HEK293T (cell line): ENCODE data around the gene LRRC8C.

Source experiments
- CTCF ChIA-PET: fragments of 350-600 bp; formaldehyde crosslinking; extraction: SDS; loops from one replicate; lab custom pipeline; 2021; ENCODE audit warnings: antibody characterized with exemption, inconsistent platforms; lab: Yijun Ruan, JAX
- POLR2A ChIA-PET: fragments of 350-600 bp; formaldehyde crosslinking; extraction: SDS; loops from one replicate; lab custom pipeline; 2020; ENCODE audit warnings: antibody characterized with exemption, inconsistent platforms; lab: Yijun Ruan, JAX
- DNase-seq: peaks from one replicate; pipeline ENCODE4 v3.0.0; 2012; ENCODE audit warnings: mixed read lengths; ENCODE audit errors: extremely low spot score
- ARNT ChIP-seq: fragments of 450-650 bp; IDR thresholded peaks from 2 replicates; pipeline ENCODE4 v1.6.1; 2017; ENCODE audit warnings: mild to moderate bottlenecking
- BHLHE40 ChIP-seq: fragments of 450-650 bp; IDR thresholded peaks from 2 replicates; pipeline ENCODE4 v1.6.1; 2016; ENCODE audit warnings: mild to moderate bottlenecking, moderate library complexity, borderline replicate concordance
- CTBP1 ChIP-seq: fragments of 450-650 bp; IDR thresholded peaks from 2 replicates; pipeline ENCODE4 v1.6.1; 2016; ENCODE audit warnings: borderline replicate concordance
- ELF4 ChIP-seq: fragments of 450-650 bp; IDR thresholded peaks from 2 replicates; pipeline ENCODE4 v1.6.1; 2017; ENCODE audit warnings: antibody characterized with exemption
- FOXA1 ChIP-seq: fragments of 450-650 bp; IDR thresholded peaks from 2 replicates; pipeline ENCODE4 v1.6.1; 2016; ENCODE audit warnings: mild to moderate bottlenecking
- FOXK2 ChIP-seq: fragments of 450-650 bp; IDR thresholded peaks from 2 replicates; pipeline ENCODE4 v1.6.1; 2016; ENCODE audit warnings: mild to moderate bottlenecking
- FOXM1 ChIP-seq: fragments of 450-650 bp; IDR thresholded peaks from 2 replicates; pipeline ENCODE4 v1.6.1; 2017; ENCODE audit warnings: mild to moderate bottlenecking, borderline replicate concordance
- HDGF ChIP-seq: fragments of 450-650 bp; IDR thresholded peaks from 2 replicates; pipeline ENCODE4 v1.6.1; 2017; ENCODE audit warnings: antibody characterized with exemption, borderline replicate concordance
- L3MBTL2 ChIP-seq: fragments of 450-650 bp; conservative IDR thresholded peaks from 2 replicates; pipeline ENCODE4 v1.6.1; 2016; ENCODE audit warnings: mild to moderate bottlenecking
- LEF1 ChIP-seq: fragments of 450-650 bp; IDR thresholded peaks from 2 replicates; pipeline ENCODE4 v1.6.1; 2017; ENCODE audit warnings: mild to moderate bottlenecking, borderline replicate concordance
- NFRKB ChIP-seq: fragments of 450-650 bp; IDR thresholded peaks from 2 replicates; pipeline ENCODE4 v1.6.1; 2016; ENCODE audit warnings: mild to moderate bottlenecking, moderate library complexity
- SP1 ChIP-seq: fragments of 450-650 bp; IDR thresholded peaks from 2 replicates; pipeline ENCODE4 v1.6.1; 2017
- SUZ12 ChIP-seq: fragments of 450-650 bp; IDR thresholded peaks from 2 replicates; pipeline ENCODE4 v1.6.1; 2016; ENCODE audit warnings: mild to moderate bottlenecking
- TARDBP ChIP-seq: fragments of 450-650 bp; IDR thresholded peaks from 2 replicates; pipeline ENCODE4 v1.6.1; 2016
- ZNF384 ChIP-seq: fragments of 450-650 bp; IDR thresholded peaks from 2 replicates; pipeline ENCODE4 v1.6.1; 2016
- TF ChIP-seq, protein P1 (sequence below): fragments of 450-650 bp; IDR thresholded peaks from 2 replicates; pipeline ENCODE4 v1.6.1; 2016

LRRC8C gene

GRCh38 chr1:89710498-89711139, 77.7 kb downstream of the LRRC8C start:
- POLR2A ChIA-PET = interaction anchor here (1.1 kb wide), 1 partner anchor 42 kb away, joined by 3 read pairs; no protein-coding TSS in a partner anchor
- CTCF ChIA-PET = no interaction called here
- no peak for DNase-seq
- TF ChIP-seq FOXK2 (no peak), TARDBP (no peak), FOXA1 (no peak), SUZ12 (no peak), ELF4 (no peak), NFRKB (no peak), LEF1 (no peak), ZNF384 (no peak), BHLHE40 (no peak), L3MBTL2 (no peak), CTBP1 (no peak), HDGF (no peak), ARNT (no peak), SP1 (no peak)
- TF ChIP-seq, protein P1, sequence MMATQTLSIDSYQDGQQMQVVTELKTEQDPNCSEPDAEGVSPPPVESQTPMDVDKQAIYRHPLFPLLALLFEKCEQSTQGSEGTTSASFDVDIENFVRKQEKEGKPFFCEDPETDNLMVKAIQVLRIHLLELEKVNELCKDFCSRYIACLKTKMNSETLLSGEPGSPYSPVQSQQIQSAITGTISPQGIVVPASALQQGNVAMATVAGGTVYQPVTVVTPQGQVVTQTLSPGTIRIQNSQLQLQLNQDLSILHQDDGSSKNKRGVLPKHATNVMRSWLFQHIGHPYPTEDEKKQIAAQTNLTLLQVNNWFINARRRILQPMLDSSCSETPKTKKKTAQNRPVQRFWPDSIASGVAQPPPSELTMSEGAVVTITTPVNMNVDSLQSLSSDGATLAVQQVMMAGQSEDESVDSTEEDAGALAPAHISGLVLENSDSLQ = no peak

DNA sequence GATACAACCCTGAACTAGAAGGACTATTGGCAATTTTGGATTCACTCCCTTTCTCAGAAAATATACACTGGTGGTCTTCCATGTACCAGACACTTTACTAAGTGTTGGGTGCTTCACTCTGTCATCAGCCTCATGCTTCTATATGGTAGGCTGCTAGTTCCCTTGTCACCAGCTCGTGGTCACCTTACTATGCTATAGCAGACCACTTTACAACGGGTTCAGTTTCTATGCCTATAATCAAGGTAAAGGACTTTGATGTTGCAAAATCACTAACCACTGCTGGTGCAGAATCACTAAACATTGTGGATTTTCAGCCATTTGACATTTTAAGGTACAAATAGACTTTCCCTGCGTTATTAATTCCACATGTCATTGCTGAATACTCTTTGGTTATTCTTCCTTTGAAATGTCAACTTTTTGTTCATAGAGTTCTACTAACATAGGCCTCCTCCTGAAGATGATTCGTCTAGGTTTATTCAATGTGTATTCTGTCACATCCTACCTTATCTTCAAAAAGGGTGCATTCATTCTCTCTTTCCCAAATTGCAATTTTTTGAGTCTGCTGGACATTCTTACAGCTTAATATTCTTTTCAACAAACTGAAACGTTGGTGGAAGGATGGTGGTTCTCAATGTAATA, 78.3 kb downstream of the LRRC8C start:
- CTCF ChIA-PET = no interaction called here
- DNase-seq = no peak
- TF ChIP-seq BHLHE40 (no peak), ZNF384 (no peak), L3MBTL2 (no peak), NFRKB (no peak), FOXK2 (no peak), CTBP1 (no peak), FOXM1 (no peak), HDGF (no peak), ARNT (no peak)
- TF ChIP-seq, protein P1 = no peak
- POLR2A ChIA-PET = no interaction called here

GRCh38 chr1:89712420-89712819, 79.5 kb downstream of the LRRC8C start:
- no peak for TF ChIP-seq FOXM1
- TF ChIP-seq BHLHE40 = no peak
- TF ChIP-seq HDGF = no peak
- TF ChIP-seq SUZ12 = no peak
- no peak for TF ChIP-seq SP1
- no peak for TF ChIP-seq ZNF384
- TF ChIP-seq ELF4 = no peak
- TF ChIP-seq TARDBP = no peak
- ChIA-PET POLR2A (no interaction called here), CTCF (no interaction called here)
- no peak for DNase-seq

- TF ChIP-seq LEF1 = no peak
- no peak for TF ChIP-seq ARNT
- TF ChIP-seq FOXK2 = no peak
- no peak for TF ChIP-seq BHLHE40
- TF ChIP-seq TARDBP = no peak
- TF ChIP-seq L3MBTL2 = no peak
- TF ChIP-seq NFRKB = no peak
- no peak for TF ChIP-seq SP1
- TF ChIP-seq, protein P1 = no peak
- no peak for TF ChIP-seq SUZ12
- ChIA-PET CTCF (no interaction called here), POLR2A (no interaction called here)
- DNase-seq = no peak
Observed at GRCh38 chr1:89715677-89716076, 82.8 kb downstream of the LRRC8C start.

DNA sequence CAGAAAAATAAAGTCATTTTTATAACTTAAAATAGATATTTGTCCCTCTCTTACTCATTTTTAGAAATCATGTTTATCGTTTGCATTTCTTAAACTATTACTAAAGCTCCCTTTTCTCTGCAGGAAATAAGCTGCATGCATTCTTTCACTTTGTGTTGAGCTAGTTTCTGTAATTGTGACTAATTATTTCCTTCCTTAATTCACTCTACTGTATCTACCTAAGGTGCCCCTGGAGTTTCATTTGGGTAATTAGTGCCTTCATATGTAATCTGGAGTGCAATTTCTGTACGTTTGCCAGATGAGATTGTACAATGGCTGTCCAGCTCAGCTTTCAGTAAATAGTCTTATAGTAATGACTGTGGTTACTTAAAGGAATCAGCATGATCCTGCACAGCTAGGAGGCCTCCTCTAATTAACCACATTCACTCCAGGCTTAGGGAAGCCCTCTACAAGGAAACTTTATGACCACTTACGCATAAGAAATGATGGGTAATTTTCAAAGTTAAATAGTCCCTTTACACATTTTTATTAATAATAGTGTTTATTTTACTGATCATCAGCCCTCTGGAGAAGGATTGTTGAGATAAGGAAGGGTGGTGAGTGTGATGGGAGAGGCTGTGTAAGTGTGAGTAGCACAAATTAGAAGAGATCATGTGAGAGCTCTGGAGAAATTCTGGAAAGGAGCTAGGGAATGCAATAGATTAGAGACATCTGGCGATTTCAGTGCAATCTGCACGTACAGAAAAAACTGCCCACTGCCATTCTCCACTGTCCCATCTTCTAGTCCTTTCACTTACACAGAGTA, 86.8 kb downstream of the LRRC8C start:
- ChIA-PET POLR2A (interaction anchor here (0.9 to 2.0 kb wide), 2 partner anchors 11 to 101 kb away, joined by 3 to 5 read pairs; partner anchors contain the start of gene LRRC8D), CTCF (interaction anchor here (0.9 to 2.9 kb wide), 3 partner anchors 11 to 71 kb away, joined by 3 to 10 read pairs (median 3); no protein-coding TSS in a partner anchor)
- DNase-seq = no peak
- TF ChIP-seq, protein P1 = no peak
- no peak for TF ChIP-seq HDGF
- no peak for TF ChIP-seq BHLHE40
- no peak for TF ChIP-seq NFRKB
- no peak for TF ChIP-seq FOXM1
- TF ChIP-seq SP1 = no peak
- no peak for TF ChIP-seq FOXK2
- no peak for TF ChIP-seq ARNT
- TF ChIP-seq LEF1 = no peak
- no peak for TF ChIP-seq TARDBP
- TF ChIP-seq ZNF384 = no peak
- TF ChIP-seq CTBP1 = no peak
- no peak for TF ChIP-seq L3MBTL2
- TF ChIP-seq SUZ12 = no peak
- no peak for TF ChIP-seq ELF4
- TF ChIP-seq FOXA1 = no peak
